HepG2 (cell line): ENCODE data around the gene POLE. TPM values are rescaled to one million over a fixed set of nuclear protein-coding genes. Genes with fewer than 3 reads are reported as not detected.

ENCODE experiments used
- BCLAF1 ChIP-seq: fragments of 450-650 bp; IDR thresholded peaks from 2 replicates; pipeline ENCODE4 v1.6.1; 2017; ENCODE audit warnings: mild to moderate bottlenecking
- HOXA5 ChIP-seq: sonication (generic); formaldehyde crosslinking; IDR thresholded peaks from 2 replicates; pipeline ENCODE4 v1.4.0; 2020; ENCODE audit warnings: missing genetic modification reagents
- HOXD1 ChIP-seq: sonication (generic); formaldehyde crosslinking; IDR thresholded peaks from 2 replicates; pipeline ENCODE4 v1.5.0; 2020; ENCODE audit warnings: missing genetic modification reagents
- IKZF5 ChIP-seq: IDR thresholded peaks from 2 replicates; pipeline ENCODE4 v1.6.1; 2018; ENCODE audit warnings: missing genetic modification reagents, mild to moderate bottlenecking, missing compliant biosample characterization
- SAP130 ChIP-seq: IDR thresholded peaks from 2 replicates; pipeline ENCODE4 v1.6.1; 2016; ENCODE audit warnings: low read depth
- ZBTB7B ChIP-seq: sonication (generic); formaldehyde crosslinking; IDR thresholded peaks from 2 replicates; pipeline ENCODE4 v1.4.0; 2020; ENCODE audit warnings: missing genetic modification reagents
- ZNF615 ChIP-seq: sonication (generic); formaldehyde crosslinking; IDR thresholded peaks from 2 replicates; pipeline ENCODE4 v1.5.0; 2020; ENCODE audit warnings: mild to moderate bottlenecking, missing genetic modification reagents, borderline replicate concordance
- polyA plus RNA-seq, 8 experiments: library from polyadenylated mRNA; depleted of rRNA in 3 of 8; stranded (reverse) in 7 of 8; unstranded in 1 of 8; fragments of >200 nt; fragmentation: Illumina TruSeq in 4 of 8; extraction: Trizol in 4 of 8; gene quantifications; 2 replicates each; pipeline versions ENCODE4 v1.2.1 to v1.2.3, GENCODE V29; 2011 to 2016; ENCODE audit warnings: low read depth in 4 of 8, missing spikeins in 1 of 8, mixed read lengths in 1 of 8; ENCODE audit not compliant: insufficient read depth in 1 of 8
- total RNA-seq, 5 experiments: library from RNA; depleted of rRNA; stranded (reverse); fragments of >200 nt; fragmentation: Illumina TruSeq; extraction: Trizol; gene quantifications; 2 replicates each; pipeline ENCODE4 v1.2.3, GENCODE V29; 2016; ENCODE audit warnings: low read depth in 1 of 5
- TF ChIP-seq, protein P1 (sequence below): sonication (generic); formaldehyde crosslinking; IDR thresholded peaks from 2 replicates; pipeline ENCODE4 v1.5.0; 2020; ENCODE audit warnings: missing genetic modification reagents, mild to moderate bottlenecking, borderline replicate concordance
- TF ChIP-seq, protein P2 (sequence below): IDR thresholded peaks from 2 replicates; pipeline ENCODE4 v1.6.1; 2016; ENCODE audit warnings: low read depth, control low read depth
- TF ChIP-seq, protein P3 (sequence below): sonication (generic); formaldehyde crosslinking; IDR thresholded peaks from 2 replicates; pipeline ENCODE4 v1.9.0; 2021; ENCODE audit warnings: missing genetic modification reagents, mild to moderate bottlenecking, borderline replicate concordance
- TF ChIP-seq, protein P4 (sequence below): IDR thresholded peaks from 2 replicates; pipeline ENCODE4 v1.6.1; 2012; ENCODE audit warnings: inconsistent platforms

Gene POLE
- total and polyA plus RNA-seq, 2 of the 13 experiments (the other 11 are each of a cell fraction or from before 2014, with no cell fraction given) = 25.3 to 52.2 TPM

GRCh38 chr12:132608231-132609171 is 78.6 kb downstream of the POLE start (continued):
- TF ChIP-seq IKZF5 (CRISPR knock-in tag) (peak; percentile 43; the same call in 1 of the 2 replicates), ZNF615 (CRISPR knock-in tag) (no peak), HOXD1 (CRISPR knock-in tag) (peak; percentile 45; the same call in 1 of the 2 replicates), ZBTB7B (CRISPR knock-in tag) (peak; percentile 53; the same call in 1 of the 2 replicates), BCLAF1 (no peak), SAP130 (CRISPR knock-in tag) (peak; percentile 58), HOXA5 (CRISPR knock-in tag) (0 out of 2 replicates have a peak, but pooled peaks have one; percentile 70)
- TF ChIP-seq, protein P1, sequence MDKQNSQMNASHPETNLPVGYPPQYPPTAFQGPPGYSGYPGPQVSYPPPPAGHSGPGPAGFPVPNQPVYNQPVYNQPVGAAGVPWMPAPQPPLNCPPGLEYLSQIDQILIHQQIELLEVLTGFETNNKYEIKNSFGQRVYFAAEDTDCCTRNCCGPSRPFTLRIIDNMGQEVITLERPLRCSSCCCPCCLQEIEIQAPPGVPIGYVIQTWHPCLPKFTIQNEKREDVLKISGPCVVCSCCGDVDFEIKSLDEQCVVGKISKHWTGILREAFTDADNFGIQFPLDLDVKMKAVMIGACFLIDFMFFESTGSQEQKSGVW (CRISPR knock-in tag) = peak; percentile 87; the same call in 1 of the 2 replicates
- TF ChIP-seq, protein P2, sequence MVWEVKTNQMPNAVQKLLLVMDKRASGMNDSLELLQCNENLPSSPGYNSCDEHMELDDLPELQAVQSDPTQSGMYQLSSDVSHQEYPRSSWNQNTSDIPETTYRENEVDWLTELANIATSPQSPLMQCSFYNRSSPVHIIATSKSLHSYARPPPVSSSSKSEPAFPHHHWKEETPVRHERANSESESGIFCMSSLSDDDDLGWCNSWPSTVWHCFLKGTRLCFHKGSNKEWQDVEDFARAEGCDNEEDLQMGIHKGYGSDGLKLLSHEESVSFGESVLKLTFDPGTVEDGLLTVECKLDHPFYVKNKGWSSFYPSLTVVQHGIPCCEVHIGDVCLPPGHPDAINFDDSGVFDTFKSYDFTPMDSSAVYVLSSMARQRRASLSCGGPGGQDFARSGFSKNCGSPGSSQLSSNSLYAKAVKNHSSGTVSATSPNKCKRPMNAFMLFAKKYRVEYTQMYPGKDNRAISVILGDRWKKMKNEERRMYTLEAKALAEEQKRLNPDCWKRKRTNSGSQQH (CRISPR knock-in tag) = peak; percentile 75; the same call in 1 of the 2 replicates
- TF ChIP-seq, protein P3, sequence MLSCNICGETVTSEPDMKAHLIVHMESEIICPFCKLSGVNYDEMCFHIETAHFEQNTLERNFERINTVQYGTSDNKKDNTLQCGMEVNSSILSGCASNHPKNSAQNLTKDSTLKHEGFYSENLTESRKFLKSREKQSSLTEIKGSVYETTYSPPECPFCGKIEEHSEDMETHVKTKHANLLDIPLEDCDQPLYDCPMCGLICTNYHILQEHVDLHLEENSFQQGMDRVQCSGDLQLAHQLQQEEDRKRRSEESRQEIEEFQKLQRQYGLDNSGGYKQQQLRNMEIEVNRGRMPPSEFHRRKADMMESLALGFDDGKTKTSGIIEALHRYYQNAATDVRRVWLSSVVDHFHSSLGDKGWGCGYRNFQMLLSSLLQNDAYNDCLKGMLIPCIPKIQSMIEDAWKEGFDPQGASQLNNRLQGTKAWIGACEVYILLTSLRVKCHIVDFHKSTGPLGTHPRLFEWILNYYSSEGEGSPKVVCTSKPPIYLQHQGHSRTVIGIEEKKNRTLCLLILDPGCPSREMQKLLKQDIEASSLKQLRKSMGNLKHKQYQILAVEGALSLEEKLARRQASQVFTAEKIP = 0 out of 2 replicates have a peak, but pooled peaks have one; percentile 60
- TF ChIP-seq, protein P4, sequence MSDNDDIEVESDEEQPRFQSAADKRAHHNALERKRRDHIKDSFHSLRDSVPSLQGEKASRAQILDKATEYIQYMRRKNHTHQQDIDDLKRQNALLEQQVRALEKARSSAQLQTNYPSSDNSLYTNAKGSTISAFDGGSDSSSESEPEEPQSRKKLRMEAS = peak; percentile 95
